ENCODE data around the gene SNX10. TPM values are rescaled to one million over a fixed set of nuclear protein-coding genes. Genes with fewer than 3 reads are reported as not detected.

SNX10 gene
- polyA plus RNA-seq, 1 donor (not counting 4 experiments of a cell fraction or from before 2014, with no cell fraction given): 7.0 TPM

DNA sequence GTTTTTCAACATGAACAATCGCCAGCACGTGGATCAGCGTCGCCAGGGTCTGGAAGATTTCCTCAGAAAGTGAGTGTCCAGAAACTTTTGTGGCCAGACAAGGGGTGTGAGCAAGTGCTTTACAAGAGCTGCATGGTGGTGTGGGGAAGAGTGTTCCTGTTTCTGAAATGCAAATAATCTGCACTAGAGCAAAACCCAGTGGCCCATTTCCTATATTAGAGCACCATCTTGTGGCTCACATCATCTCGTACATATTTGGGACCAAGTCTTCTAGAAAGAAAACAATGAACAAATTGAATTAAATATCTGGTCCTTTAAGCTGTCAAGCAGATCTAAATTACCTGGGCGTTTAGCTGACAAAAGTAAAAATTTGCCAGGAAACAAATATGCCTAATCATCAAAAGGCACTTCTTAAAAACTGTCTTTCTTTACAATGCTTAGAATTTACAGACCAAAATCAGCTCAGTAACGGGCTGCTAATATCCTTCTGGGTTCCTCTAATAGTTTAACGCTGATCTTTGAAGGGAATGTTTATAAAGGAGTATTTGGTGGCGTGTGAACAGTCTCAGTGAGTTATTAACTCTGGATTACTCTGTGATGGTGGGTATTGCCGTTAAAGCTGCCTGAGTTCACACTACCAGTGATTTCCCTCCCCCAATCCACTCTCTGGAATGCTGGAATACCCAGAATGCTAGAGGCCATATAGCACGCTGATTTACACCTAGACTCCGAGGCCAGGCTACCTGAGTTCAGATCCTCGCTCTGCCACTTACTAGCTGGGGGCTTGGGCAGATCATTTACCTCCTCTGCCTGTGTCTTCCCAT is 73.6 kb downstream of the SNX10 start:
- no peaks in the 10 kb centered on the region for H3K4me1 ChIP-seq (ENCODE audit: control insufficient read depth, extremely low read depth, insufficient read depth, low read length)
- H3K9me1 ChIP-seq (ENCODE audit: control insufficient read depth, extremely low read depth, insufficient read depth, low read length): no peaks in the 10 kb centered on the region
- no peak overlapping the region for H2AFZ ChIP-seq (ENCODE audit: control insufficient read depth, low read length)
- no peak overlapping the region for H3K27ac ChIP-seq (ENCODE audit: control insufficient read depth, insufficient read depth, low read length)
- H3K36me3 ChIP-seq (ENCODE audit: control insufficient read depth in 2 of 2, extremely low read depth in 1 of 2, insufficient read depth in 2 of 2, low read length in 2 of 2): no peaks in the 10 kb centered on the region
- no peak for DNase-seq (ENCODE audit: low read depth, low spot score)
- no peaks in the 10 kb centered on the region for H3K9me3 ChIP-seq (ENCODE audit: control insufficient read depth, low read depth, low read length)
- H4K20me1 ChIP-seq (ENCODE audit: control insufficient read depth, extremely low read depth, insufficient read depth, low read length): no peaks in the 10 kb centered on the region
- peak; percentile 46 for FAIRE-seq
- H3K27me3 ChIP-seq (ENCODE audit: control insufficient read depth, extremely low read depth, insufficient read depth, low read length): no peaks in the 10 kb centered on the region
- H3K79me2 ChIP-seq (ENCODE audit: control insufficient read depth, insufficient read depth, low read length): no peaks in the 10 kb centered on the region
- TF ChIP-seq, protein P1, sequence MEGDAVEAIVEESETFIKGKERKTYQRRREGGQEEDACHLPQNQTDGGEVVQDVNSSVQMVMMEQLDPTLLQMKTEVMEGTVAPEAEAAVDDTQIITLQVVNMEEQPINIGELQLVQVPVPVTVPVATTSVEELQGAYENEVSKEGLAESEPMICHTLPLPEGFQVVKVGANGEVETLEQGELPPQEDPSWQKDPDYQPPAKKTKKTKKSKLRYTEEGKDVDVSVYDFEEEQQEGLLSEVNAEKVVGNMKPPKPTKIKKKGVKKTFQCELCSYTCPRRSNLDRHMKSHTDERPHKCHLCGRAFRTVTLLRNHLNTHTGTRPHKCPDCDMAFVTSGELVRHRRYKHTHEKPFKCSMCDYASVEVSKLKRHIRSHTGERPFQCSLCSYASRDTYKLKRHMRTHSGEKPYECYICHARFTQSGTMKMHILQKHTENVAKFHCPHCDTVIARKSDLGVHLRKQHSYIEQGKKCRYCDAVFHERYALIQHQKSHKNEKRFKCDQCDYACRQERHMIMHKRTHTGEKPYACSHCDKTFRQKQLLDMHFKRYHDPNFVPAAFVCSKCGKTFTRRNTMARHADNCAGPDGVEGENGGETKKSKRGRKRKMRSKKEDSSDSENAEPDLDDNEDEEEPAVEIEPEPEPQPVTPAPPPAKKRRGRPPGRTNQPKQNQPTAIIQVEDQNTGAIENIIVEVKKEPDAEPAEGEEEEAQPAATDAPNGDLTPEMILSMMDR (optimal IDR thresholded peaks at IDR 0.05 in 1 of 3, IDR thresholded peaks at IDR 0.05 in 1 of 3, conservative IDR thresholded peaks at IDR 0.05 in 1 of 3; ENCODE audit: extremely low read depth in 1 of 3, insufficient read depth in 2 of 3, low read length in 3 of 3): peak; percentile 51 to 74 (median 55)
- TF ChIP-seq EZH2 (IDR thresholded peaks at IDR 0.05; ENCODE audit: low read length): no peak
- dilution Hi-C loops (cut with MboI; ENCODE audit: extremely low pct_ligation_motif_present, low sequenced_read_pairs): no loop called here
- no peak overlapping the region for H3K4me2 ChIP-seq (ENCODE audit: control insufficient read depth, extremely low read depth, insufficient read depth, low read depth, low read length)
- no peak overlapping the region for H3K9ac ChIP-seq (ENCODE audit: control insufficient read depth, extremely low read depth, insufficient read depth, low read length)
- H3K4me3 ChIP-seq (ENCODE audit: control insufficient read depth in 2 of 3, extremely low read depth in 1 of 3, insufficient read depth in 2 of 3, low read depth in 1 of 3, low read length in 3 of 3): no peak overlapping the region

DNA sequence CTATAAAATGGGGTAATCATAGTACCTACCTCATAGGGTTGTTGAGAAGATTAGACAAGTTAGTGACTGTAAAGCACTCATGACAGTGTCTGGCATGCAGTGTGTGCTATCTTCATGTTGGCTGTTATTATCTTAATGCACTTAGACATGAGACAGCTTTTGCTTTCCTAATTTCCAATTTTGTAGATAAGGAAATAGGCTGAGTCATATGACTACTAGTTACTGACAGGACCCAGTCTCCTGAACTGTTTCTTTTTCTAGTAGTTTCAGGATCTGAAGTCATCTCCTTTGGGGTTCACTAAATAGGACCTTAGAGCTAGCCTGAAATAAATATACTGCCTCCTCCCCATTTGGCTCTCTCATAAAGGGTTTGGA is 74.2 kb downstream of the SNX10 start:
- FAIRE-seq (no peak), DNase-seq (ENCODE audit: low read depth, low spot score) (no peak)
- Histone ChIP-seq H3K4me2 (ENCODE audit: control insufficient read depth, extremely low read depth, insufficient read depth, low read depth, low read length) (no peak overlapping the region), H3K27me3 (ENCODE audit: control insufficient read depth, extremely low read depth, insufficient read depth, low read length) (no peaks in the 10 kb centered on the region), H3K9ac (ENCODE audit: control insufficient read depth, extremely low read depth, insufficient read depth, low read length) (no peak overlapping the region), H3K4me1 (ENCODE audit: control insufficient read depth, extremely low read depth, insufficient read depth, low read length) (no peaks in the 10 kb centered on the region), H3K4me3 (ENCODE audit: control insufficient read depth in 2 of 3, extremely low read depth in 1 of 3, insufficient read depth in 2 of 3, low read depth in 1 of 3, low read length in 3 of 3) (no peak overlapping the region), H3K27ac (ENCODE audit: control insufficient read depth, insufficient read depth, low read length) (no peak overlapping the region), H3K9me1 (ENCODE audit: control insufficient read depth, extremely low read depth, insufficient read depth, low read length) (no peaks in the 10 kb centered on the region), H3K36me3 (ENCODE audit: control insufficient read depth in 2 of 2, extremely low read depth in 1 of 2, insufficient read depth in 2 of 2, low read length in 2 of 2) (no peaks in the 10 kb centered on the region), H3K79me2 (ENCODE audit: control insufficient read depth, insufficient read depth, low read length) (no peaks in the 10 kb centered on the region), H3K9me3 (ENCODE audit: control insufficient read depth, low read depth, low read length) (no peaks in the 10 kb centered on the region), H2AFZ (ENCODE audit: control insufficient read depth, low read length) (no peak overlapping the region), H4K20me1 (ENCODE audit: control insufficient read depth, extremely low read depth, insufficient read depth, low read length) (no peaks in the 10 kb centered on the region)
- no peak for TF ChIP-seq EZH2 (IDR thresholded peaks at IDR 0.05; ENCODE audit: low read length)
- TF ChIP-seq, protein P1 (optimal IDR thresholded peaks at IDR 0.05 in 1 of 3, IDR thresholded peaks at IDR 0.05 in 1 of 3, conservative IDR thresholded peaks at IDR 0.05 in 1 of 3; ENCODE audit: extremely low read depth in 1 of 3, insufficient read depth in 2 of 3, low read length in 3 of 3): no peak
- dilution Hi-C loops (cut with MboI; ENCODE audit: extremely low pct_ligation_motif_present, low sequenced_read_pairs): no loop called here

All from keratinocyte (primary cell).